T-helper 2 cell treated with Interferon-gamma antibody and Interleukin-4, amounts not matched to agents 5 μg/mL and 100 μg/mL, for 36 hours (primary cell): ENCODE data around the gene PLEKHM2.

Experiments used
- DNase-seq: peaks from one replicate; pipeline ENCODE4 v3.0.0; 2021; ENCODE audit warnings: low spot score
- H3K27ac Mint-ChIP-seq: one replicate; pipeline ENCODE4 v1.8.0; 2021; ENCODE audit warnings: mild to moderate bottlenecking, mixed read lengths
- H3K27me3 Mint-ChIP-seq: one replicate; pipeline ENCODE4 v1.8.0; 2021; ENCODE audit warnings: low read depth, mixed read lengths
- H3K36me3 Mint-ChIP-seq: one replicate; pipeline ENCODE4 v1.8.0; 2021; ENCODE audit warnings: low read depth, mixed read lengths
- H3K4me1 Mint-ChIP-seq: one replicate; pipeline ENCODE4 v1.8.0; 2021; ENCODE audit warnings: low read depth, mixed read lengths
- H3K4me3 Mint-ChIP-seq: one replicate; pipeline ENCODE4 v1.8.0; 2022; ENCODE audit warnings: mild to moderate bottlenecking, moderate library complexity, mixed read lengths
- H3K9me3 Mint-ChIP-seq: one replicate; pipeline ENCODE4 v1.8.0; 2021; ENCODE audit warnings: mixed read lengths

PLEKHM2 gene

DNA sequence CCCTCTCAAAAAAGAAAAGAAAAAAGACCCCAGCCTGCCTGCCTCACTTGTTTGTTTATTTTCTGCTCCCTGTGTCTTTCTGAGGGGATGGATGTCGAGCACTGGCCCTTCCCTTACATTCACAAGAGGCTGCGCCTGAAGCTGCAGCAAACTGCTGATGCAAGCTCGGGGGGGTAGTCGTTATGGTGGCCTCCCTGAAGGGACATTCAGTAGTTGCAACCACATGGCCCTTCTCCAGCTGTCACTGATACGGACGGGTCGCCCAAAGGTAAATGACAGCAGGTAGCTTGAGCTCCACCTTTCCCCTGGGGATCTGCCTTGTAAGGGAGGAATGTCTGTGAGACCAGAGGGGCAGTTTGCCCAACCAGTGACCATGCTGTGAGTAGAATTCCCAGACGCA, 17.7 kb downstream of the PLEKHM2 start:
- Mint-ChIP-seq H3K9me3 (no peaks in the 10 kb centered on the region), H3K4me3 (no peak overlapping the region), H3K36me3 (peaks cover 10% of the 10 kb centered on the region), H3K4me1 (peaks cover 9% of the 10 kb centered on the region), H3K27ac (no peak overlapping the region), H3K27me3 (no peaks in the 10 kb centered on the region)
- no peak for DNase-seq

DNA sequence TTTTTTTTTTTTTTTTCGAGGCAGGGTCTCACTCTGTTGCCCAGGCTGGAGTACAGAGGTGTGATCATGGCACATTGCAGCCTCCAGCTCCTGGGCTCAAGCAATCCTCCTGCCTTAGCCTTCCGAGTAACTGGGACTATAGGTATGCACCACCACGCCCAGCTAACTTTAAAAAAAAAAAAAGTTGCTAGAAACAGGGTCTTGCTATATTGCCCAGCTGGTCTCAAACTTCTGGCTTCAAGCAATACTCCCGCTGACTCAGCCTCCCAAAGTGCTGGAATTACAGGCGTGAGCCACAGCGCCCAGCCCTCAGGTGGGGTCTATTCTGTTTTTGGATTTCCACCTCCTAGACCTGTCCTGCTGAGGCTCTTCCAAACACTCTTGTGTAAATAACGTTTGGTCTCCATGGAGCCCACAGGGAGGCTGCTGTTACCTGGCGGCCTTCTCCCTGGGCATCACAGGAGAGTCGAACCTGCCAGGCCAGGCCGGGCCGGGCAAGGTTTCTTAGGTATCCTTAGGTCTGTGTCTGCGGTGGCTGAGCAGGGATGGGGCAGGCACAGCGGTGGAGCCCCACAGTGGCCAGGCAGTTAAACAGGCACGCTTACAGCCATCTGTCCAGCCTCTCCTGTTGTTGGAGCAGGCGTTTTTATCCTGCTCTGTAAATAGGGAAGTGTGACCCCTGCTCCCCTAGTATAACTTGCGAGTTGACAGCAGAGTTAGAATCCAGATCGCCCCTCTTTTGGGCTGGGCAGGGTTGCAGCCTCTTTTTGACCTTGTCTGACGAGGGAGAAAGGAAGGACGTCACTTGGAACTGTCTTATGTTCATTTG, 18.8 kb downstream of the PLEKHM2 start:
- H3K9me3 Mint-ChIP-seq = no peaks in the 10 kb centered on the region
- peaks cover 10% of the 10 kb centered on the region for H3K36me3 Mint-ChIP-seq
- H3K4me3 Mint-ChIP-seq = no peak overlapping the region
- DNase-seq = no peak
- no peaks in the 10 kb centered on the region for H3K4me1 Mint-ChIP-seq
- H3K27ac Mint-ChIP-seq = no peak overlapping the region
- no peaks in the 10 kb centered on the region for H3K27me3 Mint-ChIP-seq

DNA sequence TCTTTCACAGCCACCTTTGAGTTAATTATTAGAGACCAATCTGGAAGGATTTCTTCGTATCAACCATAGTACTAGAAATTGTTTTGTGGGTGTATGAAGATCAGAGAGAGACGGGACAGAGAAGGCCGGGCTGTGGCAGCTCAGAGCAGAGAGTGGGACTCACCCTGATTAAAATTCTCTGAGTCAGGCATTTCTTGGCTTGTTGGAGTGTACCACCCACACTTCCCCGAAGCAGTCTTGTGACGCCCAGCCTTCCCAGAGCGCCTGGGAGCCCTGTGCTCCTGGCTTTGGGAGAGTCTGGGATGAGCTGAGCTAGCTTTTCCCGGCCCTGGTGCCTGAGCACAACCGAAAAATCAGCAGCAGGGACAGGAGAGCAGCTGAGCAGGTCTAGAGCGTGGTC, 19.4 kb downstream of the PLEKHM2 start:
- no peak overlapping the region for H3K4me3 Mint-ChIP-seq
- H3K36me3 Mint-ChIP-seq = peaks cover 10% of the 10 kb centered on the region
- no peak overlapping the region for H3K27ac Mint-ChIP-seq
- no peaks in the 10 kb centered on the region for H3K4me1 Mint-ChIP-seq
- no peaks in the 10 kb centered on the region for H3K27me3 Mint-ChIP-seq
- no peaks in the 10 kb centered on the region for H3K9me3 Mint-ChIP-seq
- DNase-seq = no peak

DNA sequence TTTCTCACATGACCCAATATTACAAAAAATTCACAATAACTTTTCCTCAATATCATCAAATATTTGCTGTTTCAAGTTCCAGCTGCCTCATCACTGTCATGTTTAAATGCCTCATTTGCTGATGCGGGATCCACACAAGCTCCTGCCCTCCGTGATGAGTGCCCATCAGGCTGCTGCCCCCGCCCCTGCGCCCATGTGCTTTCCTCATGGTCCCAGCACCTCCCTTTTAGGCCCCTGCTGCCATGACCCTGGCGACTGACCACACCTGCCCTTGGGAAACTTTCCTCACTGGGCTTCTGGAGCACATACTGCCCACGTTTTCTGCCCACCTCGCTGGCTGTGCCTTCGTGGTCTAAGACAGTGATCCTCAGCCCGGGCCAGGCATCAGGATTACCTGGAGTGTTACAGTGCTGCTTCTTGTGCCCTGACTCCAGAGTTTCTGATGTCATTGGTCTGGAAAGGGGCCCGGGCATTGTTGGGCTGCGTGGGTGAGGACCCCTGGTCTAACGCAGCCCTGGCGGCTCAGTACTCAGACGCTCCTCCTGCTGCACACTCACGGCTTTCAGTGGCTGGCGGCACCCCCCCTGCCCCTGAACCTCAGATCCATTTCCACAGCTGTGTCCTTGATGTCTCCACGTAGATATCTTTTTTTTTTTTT, 20.5 kb downstream of the PLEKHM2 start:
- peaks cover 4% of the 10 kb centered on the region for H3K36me3 Mint-ChIP-seq

DNA sequence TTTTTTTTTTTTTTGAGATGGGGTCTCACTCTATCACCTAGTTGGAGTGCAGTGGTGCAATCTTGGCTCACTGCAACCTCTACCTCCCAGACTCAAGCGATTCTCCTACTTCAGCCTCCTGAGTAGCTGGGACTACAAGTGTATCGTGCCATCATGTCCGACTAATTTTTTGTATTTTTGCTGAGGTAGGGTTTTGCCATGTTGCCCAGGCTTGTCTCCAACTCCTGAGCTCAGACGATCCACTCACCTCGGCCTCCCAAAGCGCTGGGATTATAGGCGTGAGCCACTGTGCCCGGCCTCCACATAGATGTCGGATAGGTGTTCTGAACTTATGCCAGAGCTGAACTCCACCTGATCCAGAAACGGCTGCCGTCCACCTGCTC, 21.1 kb downstream of the PLEKHM2 start:
- Mint-ChIP-seq H3K27me3 (no peaks in the 10 kb centered on the region), H3K4me3 (no peak overlapping the region), H3K27ac (no peak overlapping the region), H3K4me1 (no peaks in the 10 kb centered on the region), H3K36me3 (peaks cover 4% of the 10 kb centered on the region), H3K9me3 (no peaks in the 10 kb centered on the region)
- DNase-seq = no peak

More for the DNA sequence above, 20.5 kb downstream of the PLEKHM2 start:
- Mint-ChIP-seq H3K27me3 (no peaks in the 10 kb centered on the region), H3K9me3 (no peaks in the 10 kb centered on the region), H3K4me1 (no peaks in the 10 kb centered on the region), H3K4me3 (no peak overlapping the region), H3K27ac (no peak overlapping the region)
- DNase-seq = no peak

DNA sequence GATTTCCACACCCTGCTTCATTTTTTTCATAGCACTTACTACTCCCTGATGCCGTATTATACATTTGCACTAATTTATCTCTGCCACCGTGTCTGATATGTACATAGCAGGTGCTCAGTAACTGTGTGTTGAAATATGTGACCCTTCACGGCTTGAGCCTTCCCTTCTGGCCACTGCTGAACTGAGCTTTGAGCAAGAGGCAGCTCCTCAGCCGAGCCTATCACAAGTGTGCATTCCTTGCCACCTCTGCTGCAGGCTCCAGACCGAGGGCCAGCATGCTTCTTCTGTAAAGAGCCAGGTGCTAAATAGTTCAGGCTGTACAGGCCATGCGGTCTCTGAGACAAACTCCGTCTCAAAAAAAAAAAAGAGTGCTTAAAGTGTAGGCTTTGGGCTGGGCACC, 22.6 kb downstream of the PLEKHM2 start:
- DNase-seq = no peak
- Mint-ChIP-seq H3K36me3 (peaks cover 4% of the 10 kb centered on the region), H3K4me3 (no peak overlapping the region), H3K4me1 (no peaks in the 10 kb centered on the region), H3K9me3 (no peaks in the 10 kb centered on the region), H3K27me3 (no peaks in the 10 kb centered on the region), H3K27ac (no peak overlapping the region)

DNA sequence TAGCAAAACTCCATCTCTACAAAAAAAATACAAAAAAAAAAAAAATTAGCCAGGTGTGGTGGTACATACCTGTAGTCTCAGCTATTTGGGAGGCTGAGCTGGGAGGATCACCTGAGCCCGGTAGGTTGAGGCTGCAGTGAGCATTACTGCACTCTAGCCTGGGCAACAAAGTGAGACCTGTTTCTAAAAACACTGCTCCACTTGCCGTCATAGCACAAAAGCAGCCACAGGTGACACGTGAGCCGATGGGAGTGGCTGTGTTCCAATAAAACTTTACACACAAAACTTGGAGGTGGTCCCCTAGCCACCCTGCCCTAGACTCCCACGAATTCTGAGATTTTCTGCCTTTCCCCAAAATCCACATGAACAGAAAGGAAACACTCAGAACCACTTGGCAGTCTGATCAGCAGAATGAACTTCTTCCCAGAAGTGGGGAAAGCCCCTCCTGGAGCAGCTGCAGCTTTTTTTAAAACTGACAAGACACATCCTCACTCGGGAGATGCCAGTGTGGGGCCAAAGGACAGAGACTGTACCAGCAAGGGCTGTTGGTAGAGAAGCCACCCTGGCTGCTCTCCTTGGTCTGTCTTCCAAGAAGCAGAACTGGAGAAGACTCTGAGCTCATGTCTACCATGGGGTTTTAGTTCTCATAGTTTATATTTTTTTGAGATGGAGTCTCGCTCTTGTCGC, 23.3 kb downstream of the PLEKHM2 start:
- Mint-ChIP-seq H3K4me1 (no peaks in the 10 kb centered on the region), H3K27me3 (no peaks in the 10 kb centered on the region), H3K4me3 (no peak overlapping the region), H3K9me3 (no peaks in the 10 kb centered on the region), H3K36me3 (peaks cover 4% of the 10 kb centered on the region), H3K27ac (no peak overlapping the region)
- DNase-seq = no peak

DNA sequence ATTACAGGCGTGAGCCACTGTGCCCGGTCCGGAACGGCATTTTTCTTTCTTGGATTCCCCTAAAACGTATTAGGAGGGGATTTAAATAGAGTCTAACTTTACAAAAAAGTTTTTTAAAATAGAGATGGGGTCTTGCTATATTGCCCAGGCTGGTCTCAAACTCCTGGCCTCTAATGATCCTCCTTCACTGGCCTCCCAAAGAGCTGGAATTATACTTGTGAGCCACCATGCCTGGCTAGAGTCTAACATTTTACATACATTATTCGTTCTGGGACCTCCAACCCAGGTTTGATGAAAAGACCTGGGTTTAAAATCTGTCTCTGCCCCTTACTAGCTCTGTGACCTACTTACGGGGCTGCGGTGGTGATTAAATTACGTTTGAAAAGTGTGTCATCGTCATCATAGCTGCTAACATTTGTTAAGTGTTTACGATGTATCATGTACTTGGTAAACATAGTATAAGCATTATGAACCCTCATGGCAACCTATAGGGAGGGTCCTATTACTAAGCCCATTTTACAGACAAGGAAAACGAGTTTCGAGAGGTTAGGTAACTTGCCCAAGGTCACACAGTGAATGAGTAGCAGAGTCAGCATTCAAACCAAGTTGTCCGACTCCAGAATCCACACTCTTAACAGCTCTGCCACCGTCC, 24.5 kb downstream of the PLEKHM2 start:
- H3K36me3 Mint-ChIP-seq = peaks cover 4% of the 10 kb centered on the region
- no peak for DNase-seq
- no peak overlapping the region for H3K27ac Mint-ChIP-seq
- no peaks in the 10 kb centered on the region for H3K27me3 Mint-ChIP-seq
- H3K4me1 Mint-ChIP-seq = no peaks in the 10 kb centered on the region
- no peaks in the 10 kb centered on the region for H3K9me3 Mint-ChIP-seq
- no peak overlapping the region for H3K4me3 Mint-ChIP-seq

DNA sequence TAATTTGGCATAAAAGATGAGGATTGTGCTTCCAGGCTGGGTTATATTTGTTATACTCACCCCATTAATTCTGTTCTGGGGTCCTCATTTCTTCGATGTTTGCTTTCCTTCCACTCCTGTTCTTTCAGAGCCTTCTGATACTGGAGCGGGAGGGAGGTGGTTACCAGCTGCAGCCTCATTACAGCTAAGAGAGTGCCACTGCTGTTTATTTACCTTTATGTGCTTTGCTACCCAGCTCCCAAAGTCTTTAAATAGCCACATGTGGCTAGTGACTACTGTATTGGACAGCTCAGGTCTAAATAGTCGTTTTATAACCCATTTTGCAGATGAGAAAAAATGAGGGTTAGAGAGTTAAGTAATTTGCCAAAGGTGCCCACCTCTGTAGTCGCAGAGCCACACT, 25.1 kb downstream of the PLEKHM2 start:
- no peak overlapping the region for H3K27ac Mint-ChIP-seq

DNA sequence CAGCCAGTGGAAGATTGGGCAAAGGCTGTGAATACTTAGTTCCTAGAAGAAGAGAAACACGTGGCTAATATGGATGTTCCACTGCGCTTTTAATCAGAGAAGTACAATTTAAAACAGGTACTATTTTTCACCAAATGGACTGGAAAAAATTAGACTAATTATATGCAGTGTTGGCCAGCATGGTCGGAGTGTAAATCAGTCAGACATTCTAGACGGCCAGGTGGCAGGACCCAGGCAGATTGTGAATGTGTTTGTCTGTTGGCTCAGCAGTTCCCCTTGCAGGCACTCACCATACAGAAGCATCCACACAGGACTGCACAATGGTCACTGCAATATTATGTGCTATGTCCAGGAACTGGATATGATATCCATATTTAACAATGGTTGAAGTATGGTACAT, 28.0 kb downstream of the PLEKHM2 start:
- no peak overlapping the region for H3K27ac Mint-ChIP-seq
- no peak for DNase-seq
- H3K36me3 Mint-ChIP-seq = peaks cover 3% of the 10 kb centered on the region
- no peaks in the 10 kb centered on the region for H3K4me1 Mint-ChIP-seq
- no peaks in the 10 kb centered on the region for H3K27me3 Mint-ChIP-seq
- H3K4me3 Mint-ChIP-seq = no peak overlapping the region
- H3K9me3 Mint-ChIP-seq = no peaks in the 10 kb centered on the region

More for the DNA sequence above, 25.1 kb downstream of the PLEKHM2 start:
- H3K9me3 Mint-ChIP-seq = no peaks in the 10 kb centered on the region
- peaks cover 4% of the 10 kb centered on the region for H3K36me3 Mint-ChIP-seq
- no peak for DNase-seq
- no peaks in the 10 kb centered on the region for H3K27me3 Mint-ChIP-seq
- no peaks in the 10 kb centered on the region for H3K4me1 Mint-ChIP-seq
- H3K4me3 Mint-ChIP-seq = no peak overlapping the region

DNA sequence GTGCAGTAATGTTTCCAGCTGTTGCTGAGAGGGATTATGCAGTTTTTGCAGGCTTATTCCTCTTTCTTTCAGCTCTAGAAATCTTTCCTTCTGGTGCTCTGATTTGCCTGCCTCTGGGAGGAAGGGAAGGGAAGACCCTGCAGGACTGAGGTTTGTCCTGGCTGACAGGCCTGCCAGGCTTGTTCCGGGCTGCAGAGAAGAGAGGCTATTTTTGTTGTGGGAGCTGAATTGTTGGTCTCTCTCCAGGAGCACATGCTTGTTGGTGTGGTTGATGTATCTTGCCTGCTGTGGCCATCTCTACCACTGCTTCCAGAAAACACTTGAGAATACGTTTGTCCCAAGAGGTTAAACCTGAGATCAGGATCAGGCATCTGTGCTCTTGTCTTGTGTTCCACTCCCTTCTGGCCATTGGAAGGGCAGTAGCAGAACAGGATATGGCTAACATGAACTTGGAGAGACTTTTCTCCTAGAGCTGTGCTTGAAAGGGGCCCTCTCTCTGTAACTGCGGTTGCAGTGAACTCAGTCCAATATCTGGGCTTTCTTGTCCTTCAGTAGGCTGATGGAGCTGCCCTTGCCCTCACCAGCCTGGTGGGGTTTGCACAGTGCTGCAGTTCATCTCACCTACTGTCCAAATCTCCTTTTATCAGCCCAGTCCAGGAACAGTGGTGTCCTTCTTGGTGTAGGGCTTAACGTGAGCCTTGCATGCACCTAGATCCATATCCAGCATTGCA, 30.5 kb downstream of the PLEKHM2 start:
- Mint-ChIP-seq H3K9me3 (no peaks in the 10 kb centered on the region), H3K27ac (no peak overlapping the region), H3K27me3 (no peaks in the 10 kb centered on the region), H3K4me1 (no peaks in the 10 kb centered on the region), H3K4me3 (no peak overlapping the region), H3K36me3 (peaks cover 6% of the 10 kb centered on the region)
- no peak for DNase-seq

DNA sequence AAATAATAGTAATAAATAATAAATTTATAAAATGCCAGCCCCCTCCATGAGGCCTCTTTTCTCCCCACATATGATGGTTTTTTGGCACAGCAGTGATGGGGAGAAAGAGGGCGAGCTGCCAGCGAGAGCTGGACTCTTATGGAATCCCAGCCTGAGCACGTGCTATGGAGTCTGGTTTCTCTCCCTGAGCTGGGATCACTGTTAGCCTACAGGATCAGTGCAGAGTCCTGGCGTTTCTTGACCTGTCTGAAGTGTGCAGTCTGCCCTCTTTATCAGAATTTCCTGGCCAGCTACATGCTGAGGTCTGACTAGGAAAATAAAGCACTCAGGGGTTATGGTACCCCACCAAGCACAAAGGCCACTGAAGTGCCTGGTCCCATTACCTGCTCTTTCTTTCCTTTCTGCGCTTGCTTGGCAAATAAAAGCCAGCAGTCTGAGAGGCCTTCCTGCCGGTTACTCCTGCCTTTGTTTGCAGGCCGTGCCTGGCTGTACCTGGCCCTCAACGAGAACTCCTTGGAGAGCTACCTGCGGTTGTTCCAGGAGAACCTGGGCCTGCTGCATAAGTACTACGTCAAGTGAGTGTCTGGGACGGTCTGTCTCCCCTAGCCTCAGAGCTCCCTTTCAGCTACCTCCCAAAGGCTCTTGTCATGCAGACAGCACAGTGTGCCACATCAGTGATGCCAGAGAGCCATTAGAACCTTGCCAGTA, 33.5 kb downstream of the PLEKHM2 start:
- Mint-ChIP-seq H3K4me3 (no peak overlapping the region), H3K27ac (no peak overlapping the region), H3K4me1 (no peaks in the 10 kb centered on the region), H3K27me3 (no peaks in the 10 kb centered on the region), H3K9me3 (no peaks in the 10 kb centered on the region), H3K36me3 (peaks cover 10% of the 10 kb centered on the region)
- DNase-seq = no peak

DNA sequence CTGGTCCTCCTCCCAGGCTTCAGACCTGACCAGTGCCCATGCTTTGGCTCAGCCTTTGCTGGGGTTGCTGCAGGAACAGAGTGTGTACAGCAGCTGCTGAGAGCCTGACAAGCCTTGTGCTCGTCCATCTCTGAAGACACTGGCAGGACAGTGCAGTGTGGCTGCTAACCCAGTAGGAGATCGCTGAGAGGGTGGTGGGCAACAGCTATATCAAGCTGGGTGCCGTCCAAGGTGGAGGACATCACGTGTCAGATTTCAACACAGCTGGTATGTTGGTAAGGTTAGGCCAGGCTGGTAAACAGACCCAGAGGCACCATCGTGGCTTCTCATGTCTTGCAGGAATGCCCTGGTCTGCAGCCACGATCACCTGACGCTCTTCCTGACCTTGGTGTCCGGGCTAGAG, 34.1 kb downstream of the PLEKHM2 start:
- Mint-ChIP-seq H3K4me3 (no peak overlapping the region), H3K27me3 (no peaks in the 10 kb centered on the region), H3K36me3 (peaks cover 10% of the 10 kb centered on the region), H3K27ac (no peak overlapping the region), H3K4me1 (no peaks in the 10 kb centered on the region), H3K9me3 (no peaks in the 10 kb centered on the region)
- no peak for DNase-seq
